ENCODE measurements around the gene UBE2U. TPM values are rescaled to one million over a fixed set of nuclear protein-coding genes. Genes with fewer than 3 reads are reported as not detected.

Gene UBE2U
- total RNA-seq, 1 experiment from 2014 or later, result not detected

DNA sequence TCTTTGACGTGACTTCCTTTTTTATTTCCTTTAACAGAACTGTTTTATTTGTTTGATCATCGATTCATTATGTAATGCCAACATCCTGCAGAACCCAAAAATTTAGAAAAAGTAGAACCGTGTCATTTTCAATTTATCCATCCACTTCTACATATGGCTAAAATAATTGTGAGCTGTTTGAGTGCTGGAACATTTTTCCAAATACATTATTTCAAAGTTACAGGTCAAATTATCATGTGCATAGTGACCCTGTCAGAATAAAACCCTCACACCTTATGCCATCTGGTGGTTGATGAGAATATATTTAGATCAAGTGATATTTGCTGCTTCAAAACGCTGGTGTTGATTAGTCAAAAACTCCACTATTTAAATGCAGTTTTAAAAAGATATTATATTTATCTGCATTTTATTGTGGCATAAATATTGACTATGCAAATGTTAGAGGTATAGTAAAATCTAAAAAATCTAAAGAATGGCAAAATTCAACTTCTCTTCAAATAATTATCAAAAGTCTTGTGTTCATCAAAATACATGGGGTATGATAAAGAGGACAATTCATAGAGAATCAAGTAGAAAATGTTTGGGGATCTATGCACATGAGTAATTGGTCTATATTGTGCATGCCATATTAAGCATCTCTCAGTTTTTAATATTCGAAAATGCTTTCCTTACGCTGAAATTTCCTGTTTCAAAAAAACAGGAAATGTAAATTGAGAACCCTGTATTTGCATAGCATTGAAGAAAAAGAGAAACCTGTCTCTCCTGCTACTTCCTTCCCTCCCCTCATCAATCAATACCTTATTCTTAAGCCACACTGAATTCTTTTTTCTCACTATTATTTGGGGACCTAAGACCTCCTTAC, 39.7 kb downstream of the UBE2U start:
- TF ChIP-seq, protein P1, sequence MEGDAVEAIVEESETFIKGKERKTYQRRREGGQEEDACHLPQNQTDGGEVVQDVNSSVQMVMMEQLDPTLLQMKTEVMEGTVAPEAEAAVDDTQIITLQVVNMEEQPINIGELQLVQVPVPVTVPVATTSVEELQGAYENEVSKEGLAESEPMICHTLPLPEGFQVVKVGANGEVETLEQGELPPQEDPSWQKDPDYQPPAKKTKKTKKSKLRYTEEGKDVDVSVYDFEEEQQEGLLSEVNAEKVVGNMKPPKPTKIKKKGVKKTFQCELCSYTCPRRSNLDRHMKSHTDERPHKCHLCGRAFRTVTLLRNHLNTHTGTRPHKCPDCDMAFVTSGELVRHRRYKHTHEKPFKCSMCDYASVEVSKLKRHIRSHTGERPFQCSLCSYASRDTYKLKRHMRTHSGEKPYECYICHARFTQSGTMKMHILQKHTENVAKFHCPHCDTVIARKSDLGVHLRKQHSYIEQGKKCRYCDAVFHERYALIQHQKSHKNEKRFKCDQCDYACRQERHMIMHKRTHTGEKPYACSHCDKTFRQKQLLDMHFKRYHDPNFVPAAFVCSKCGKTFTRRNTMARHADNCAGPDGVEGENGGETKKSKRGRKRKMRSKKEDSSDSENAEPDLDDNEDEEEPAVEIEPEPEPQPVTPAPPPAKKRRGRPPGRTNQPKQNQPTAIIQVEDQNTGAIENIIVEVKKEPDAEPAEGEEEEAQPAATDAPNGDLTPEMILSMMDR (IDR thresholded peaks at IDR 0.05; ENCODE audit: unreplicated experiment), result peak; percentile 41
- peaks cover 2% of the 10 kb centered on the region for H3K9me3 Mint-ChIP-seq (ENCODE audit: low read depth, unreplicated experiment)
- H3K36me3 Mint-ChIP-seq (ENCODE audit: insufficient read depth, unreplicated experiment), result no peaks in the 10 kb centered on the region
- no peaks in the 10 kb centered on the region for H3K27me3 Mint-ChIP-seq (ENCODE audit: unreplicated experiment)
- CTCF ChIA-PET, result interaction anchor here (0.9 to 3.9 kb wide), 4 partner anchors 79 to 627 kb away, joined by 3 to 18 read pairs (median 6); no protein-coding TSS in a partner anchor
- intact Hi-C loops (cut with micrococcal nuclease; ENCODE audit: unreplicated experiment), result loop anchor here (1.0 to 5.0 kb wide), 7 partner anchors 71 to 686 kb away; no protein-coding TSS in a partner anchor
- no peak for DNase-seq
- peaks cover 20% of the 10 kb centered on the region for H3K4me1 Mint-ChIP-seq (ENCODE audit: low read depth, unreplicated experiment)
- H3K27ac Mint-ChIP-seq (ENCODE audit: unreplicated experiment), result peak overlapping the region; percentile 18
- H3K4me3 Mint-ChIP-seq (ENCODE audit: low read depth, unreplicated experiment), result peak overlapping the region; percentile 12
- no TSS peak for BruUV-seq (replicated peaks)

DNA sequence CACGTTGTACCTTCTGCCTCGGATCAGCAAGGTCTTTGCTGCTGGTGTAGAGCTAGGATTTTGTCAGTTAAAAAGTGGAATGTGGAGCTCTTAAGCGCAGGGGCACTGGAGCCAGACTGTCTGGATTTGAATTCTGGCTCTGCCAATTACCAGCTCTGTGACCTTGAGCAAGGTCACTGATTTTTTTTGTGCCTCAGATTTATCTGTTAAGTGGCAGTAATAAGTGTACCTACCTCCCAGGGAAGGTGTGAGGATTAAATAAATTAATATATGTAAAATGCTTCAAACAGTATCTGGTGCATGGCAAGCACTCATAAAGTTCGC, 40.3 kb downstream of the UBE2U start:
- TF ChIP-seq, protein P1 (IDR thresholded peaks at IDR 0.05; ENCODE audit: unreplicated experiment), result no peak
- CTCF ChIA-PET, result interaction anchor here (0.9 to 3.9 kb wide), 4 partner anchors 80 to 627 kb away, joined by 3 to 18 read pairs (median 6); no protein-coding TSS in a partner anchor
- Mint-ChIP-seq H3K36me3 (ENCODE audit: insufficient read depth, unreplicated experiment) (no peaks in the 10 kb centered on the region), H3K4me3 (ENCODE audit: low read depth, unreplicated experiment) (peak overlapping the region; percentile 12), H3K9me3 (ENCODE audit: low read depth, unreplicated experiment) (peaks cover 2% of the 10 kb centered on the region), H3K4me1 (ENCODE audit: low read depth, unreplicated experiment) (peaks cover 20% of the 10 kb centered on the region), H3K27me3 (ENCODE audit: unreplicated experiment) (no peaks in the 10 kb centered on the region), H3K27ac (ENCODE audit: unreplicated experiment) (peak overlapping the region; percentile 18)
- no TSS peak for BruUV-seq (replicated peaks)
- no peak for DNase-seq
- intact Hi-C loops (cut with micrococcal nuclease; ENCODE audit: unreplicated experiment), result loop anchor here (1.0 to 5.0 kb wide), 7 partner anchors 71 to 686 kb away; no protein-coding TSS in a partner anchor

DNA sequence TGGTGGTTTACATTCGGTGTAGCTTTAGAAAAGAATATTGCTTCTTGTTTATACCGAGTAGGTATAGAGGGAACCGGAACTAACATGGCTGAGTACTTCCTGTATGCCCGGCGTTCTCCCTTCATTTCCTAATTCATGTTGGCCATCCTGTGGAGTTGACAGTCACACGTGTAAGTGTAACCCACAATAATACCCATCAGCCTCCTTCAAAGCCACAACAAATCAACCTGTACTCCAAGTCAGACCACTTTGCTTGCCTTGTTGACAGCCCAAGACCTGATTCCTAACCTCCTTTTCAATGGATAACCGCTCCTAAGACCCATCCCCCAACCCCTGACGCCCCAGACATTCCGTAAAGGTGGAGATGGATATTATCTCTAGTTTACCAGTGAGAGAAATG, 42.1 kb downstream of the UBE2U start:
- Mint-ChIP-seq H3K4me1 (ENCODE audit: low read depth, unreplicated experiment) (peaks cover 20% of the 10 kb centered on the region), H3K4me3 (ENCODE audit: low read depth, unreplicated experiment) (peak overlapping the region; percentile 59), H3K36me3 (ENCODE audit: insufficient read depth, unreplicated experiment) (no peaks in the 10 kb centered on the region), H3K27ac (ENCODE audit: unreplicated experiment) (peak overlapping the region; percentile 24), H3K9me3 (ENCODE audit: low read depth, unreplicated experiment) (no peaks in the 10 kb centered on the region), H3K27me3 (ENCODE audit: unreplicated experiment) (no peaks in the 10 kb centered on the region)
- no TSS peak for BruUV-seq (replicated peaks)
- intact Hi-C loops (cut with micrococcal nuclease; ENCODE audit: unreplicated experiment), result loop anchor here (1.0 kb wide), 1 partner anchor 670 kb away; no protein-coding TSS in a partner anchor
- CTCF ChIA-PET, result interaction anchor here (0.9 to 3.9 kb wide), 3 partner anchors 554 to 621 kb away, joined by 3 to 18 read pairs (median 3); no protein-coding TSS in a partner anchor
- no peak for DNase-seq
- TF ChIP-seq, protein P1 (IDR thresholded peaks at IDR 0.05; ENCODE audit: unreplicated experiment), result no peak

DNA sequence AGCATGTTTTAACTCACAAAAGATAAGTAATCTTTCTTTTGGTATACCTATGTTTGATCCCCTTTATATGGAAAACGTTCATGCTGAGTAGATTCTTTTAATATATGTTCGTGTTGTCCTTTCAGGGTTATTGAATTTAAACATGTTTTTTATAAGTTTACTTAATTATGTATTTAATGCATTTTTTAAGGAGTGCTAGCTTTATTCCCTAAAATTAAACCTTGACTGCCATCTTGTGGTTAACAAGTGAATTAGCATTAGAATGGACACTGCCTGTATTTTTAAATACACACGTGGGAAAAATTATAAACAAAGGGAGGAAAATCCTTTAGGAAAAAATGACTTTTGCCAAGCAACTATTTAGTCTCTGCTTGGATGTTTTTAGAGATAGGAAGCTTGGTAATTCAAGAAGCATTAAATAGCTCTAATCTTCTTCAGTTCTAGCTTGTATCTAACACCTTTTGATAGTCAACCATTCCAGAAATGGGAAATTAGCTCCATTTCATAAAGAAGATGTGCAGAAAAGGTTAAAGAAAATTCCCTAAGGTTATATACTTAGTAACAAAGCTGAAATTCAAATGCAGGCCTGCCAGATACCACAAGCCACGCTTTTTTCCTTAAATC, 43.0 kb downstream of the UBE2U start:
- H3K27ac Mint-ChIP-seq (ENCODE audit: unreplicated experiment), result no peak overlapping the region
- no peaks in the 10 kb centered on the region for H3K36me3 Mint-ChIP-seq (ENCODE audit: insufficient read depth, unreplicated experiment)
- no peaks in the 10 kb centered on the region for H3K27me3 Mint-ChIP-seq (ENCODE audit: unreplicated experiment)
- DNase-seq, result no peak
- CTCF ChIA-PET, result interaction anchor here (0.6 to 1.3 kb wide), 7 partner anchors 75 to 689 kb away, joined by 3 to 11 read pairs (median 3); no protein-coding TSS in a partner anchor
- no peak overlapping the region for H3K4me3 Mint-ChIP-seq (ENCODE audit: low read depth, unreplicated experiment)
- no TSS peak for BruUV-seq (replicated peaks)
- peaks cover 20% of the 10 kb centered on the region for H3K4me1 Mint-ChIP-seq (ENCODE audit: low read depth, unreplicated experiment)
- TF ChIP-seq, protein P1 (IDR thresholded peaks at IDR 0.05; ENCODE audit: unreplicated experiment), result peak; percentile 51
- intact Hi-C loops (cut with micrococcal nuclease; ENCODE audit: unreplicated experiment), result loop anchor here (1.0 kb wide), 1 partner anchor 572 kb away; no protein-coding TSS in a partner anchor
- H3K9me3 Mint-ChIP-seq (ENCODE audit: low read depth, unreplicated experiment), result no peaks in the 10 kb centered on the region

All from Calu3 (cell line).